K562 (cell line): ENCODE data around the gene RHBDD1. TPM values are rescaled to one million over a fixed set of nuclear protein-coding genes. Genes with fewer than 3 reads are reported as not detected.

Source experiments
- ATAC-seq: fragments of 200-7000 bp; cut with Tn5 transposase; 3 replicates; pipeline ENCODE4 v1.9.1; 2020; ENCODE audit warnings: moderate library complexity
- BruUV-seq: library from RNA; stranded (reverse); fragments of 400-500 nt; replicated peaks from 2 replicates; lab custom pipeline; 2021; lab: Mats Ljungman, UMichigan
- CTCF ChIA-PET: fragments of 300-600 bp; formaldehyde crosslinking; extraction: SDS; loops from one replicate; lab custom pipeline; 2021; ENCODE audit warnings: low intra/inter-chr PET ratio; lab: Yijun Ruan, JAX
- POLR2A ChIA-PET: fragments of 300-600, 350-650 bp; sonication (Branson Sonifier 250); formaldehyde crosslinking; extraction: SDS; loops from one replicate; lab custom pipeline; 2021; ENCODE audit warnings: antibody characterized with exemption, inconsistent platforms; lab: Yijun Ruan, JAX
- DNase-seq, 4 experiments: peaks; one replicate each; pipeline versions ENCODE4 v3.0.0 to v3.0.0-alpha.2; 2011 to 2018; ENCODE audit warnings: low spot score in 3 of 4, mixed read lengths in 3 of 4; ENCODE audit errors: extremely low read depth in 1 of 4
- FAIRE-seq: peaks from 2 replicates; lab custom pipeline; 2011; peaks lifted over from hg19 to GRCh38; lab: Jason Lieb, UNC
- H2AFZ ChIP-seq: 2 replicates; pipeline ENCODE4 v1.6.0; 2011; ENCODE audit warnings: low read depth, low read length, control low read depth, inconsistent platforms
- H3K27ac ChIP-seq: fragments of 200-600 bp; 3 replicates; pipeline ENCODE4 v1.8.0; 2011; ENCODE audit warnings: low read depth, mild to moderate bottlenecking, control low read depth, inconsistent platforms, low read length, moderate library complexity, mixed read lengths; ENCODE audit errors: extremely low read depth
- H3K27me3 ChIP-seq, 2 experiments: fragments of 300-600 bp in 1 of 2; 2 replicates in 1 of 2; 3 replicates in 1 of 2; pipeline versions ENCODE4 v1.6.0 to v1.8.0; 2011; ENCODE audit warnings: inconsistent platforms in 2 of 2, low read length in 2 of 2, mild to moderate bottlenecking in 1 of 2, mixed read lengths in 1 of 2, moderate library complexity in 1 of 2; ENCODE audit not compliant: control insufficient read depth in 2 of 2, insufficient read depth in 2 of 2
- H3K36me3 ChIP-seq: fragments of 300-600 bp; 3 replicates; pipeline ENCODE4 v1.8.0; 2011; ENCODE audit warnings: mild to moderate bottlenecking, low read length, inconsistent platforms; ENCODE audit not compliant: control insufficient read depth, insufficient read depth
- H3K4me1 ChIP-seq, 2 experiments: fragments of 200-600 bp in 1 of 2; replicated peaks in 1 of 2; 2 replicates in 1 of 2; 3 replicates in 1 of 2; pipeline versions ENCODE4 v1.5.1 to v1.8.0; 2011; ENCODE audit warnings: inconsistent platforms in 2 of 2, low read length in 2 of 2, mild to moderate bottlenecking in 1 of 2, mixed read lengths in 1 of 2, moderate library complexity in 1 of 2; ENCODE audit not compliant: control insufficient read depth in 2 of 2, insufficient read depth in 2 of 2
- H3K4me2 ChIP-seq: 2 replicates; pipeline ENCODE4 v1.6.1; 2011; ENCODE audit warnings: low read length, control low read depth, inconsistent platforms, mixed read lengths; ENCODE audit not compliant: insufficient read depth
- H3K4me3 ChIP-seq: fragments of 200-600 bp; sonication (generic), shearing (Covaris generic); 2 replicates; pipeline ENCODE4 v1.5.1; 2016; ENCODE audit warnings: control low read depth, inconsistent platforms
- H3K79me2 ChIP-seq: fragments of 200-600 bp; 3 replicates; pipeline ENCODE4 v1.8.0; 2011; ENCODE audit warnings: low read length, inconsistent platforms; ENCODE audit not compliant: control insufficient read depth, insufficient read depth
- H3K9ac ChIP-seq, 2 experiments: 2 replicates each; pipeline versions ENCODE4 v1.6.0 to v1.6.1; 2011; ENCODE audit warnings: low read depth in 2 of 2, low read length in 2 of 2, control low read depth in 1 of 2, inconsistent platforms in 1 of 2, mild to moderate bottlenecking in 1 of 2, mixed read lengths in 1 of 2; ENCODE audit not compliant: insufficient read depth in 1 of 2
- H3K9me1 ChIP-seq: one replicate; pipeline ENCODE4 v1.6.0; 2011; ENCODE audit warnings: inconsistent platforms, mild to moderate bottlenecking, low read length, moderate library complexity; ENCODE audit not compliant: control insufficient read depth, insufficient read depth
- H3K9me3 ChIP-seq: replicated peaks from 2 replicates; pipeline ENCODE4 v1.5.1; 2011; ENCODE audit warnings: low read depth, low read length, inconsistent platforms; ENCODE audit not compliant: control insufficient read depth, insufficient read depth
- H4K20me1 ChIP-seq: replicated peaks from 2 replicates; pipeline ENCODE4 v1.6.1; 2011; ENCODE audit warnings: low read length, inconsistent platforms, mixed read lengths; ENCODE audit not compliant: control insufficient read depth, insufficient read depth
- ELF4 ChIP-seq: fragments of 450-650 bp; formaldehyde crosslinking; IDR thresholded peaks from 2 replicates; pipeline ENCODE4 v1.4.0; 2022; ENCODE audit warnings: missing genetic modification characterization
- NCOA2 ChIP-seq, 2 experiments: fragments of 450-650 bp; IDR thresholded peaks; 2 replicates each; pipeline ENCODE4 v1.6.1; 2018; ENCODE audit warnings: mild to moderate bottlenecking in 2 of 2, moderate library complexity in 1 of 2; ENCODE audit not compliant: partially characterized antibody in 2 of 2
- SMARCC2 ChIP-seq: fragments of 450-650 bp; IDR thresholded peaks from 2 replicates; pipeline ENCODE4 v1.6.1; 2017; ENCODE audit warnings: antibody characterized with exemption, moderate library complexity, mild to moderate bottlenecking, low read depth
- SOX6 ChIP-seq: fragments of 450-650 bp; IDR thresholded peaks from 2 replicates; pipeline ENCODE4 v1.6.1; 2014; ENCODE audit warnings: mild to moderate bottlenecking
- ZNF282 ChIP-seq: sonication (generic); formaldehyde crosslinking; IDR thresholded peaks from 2 replicates; pipeline ENCODE4 v1.8.1; 2023; ENCODE audit warnings: missing genetic modification reagents
- ZNF316 ChIP-seq: fragments of 450-650 bp; IDR thresholded peaks from 2 replicates; pipeline ENCODE4 v1.6.1; 2016
- ZNF57 ChIP-seq: fragments of 450-650 bp; formaldehyde crosslinking; IDR thresholded peaks from 2 replicates; pipeline ENCODE4 v1.4.0; 2020; ENCODE audit warnings: mild to moderate bottlenecking, moderate library complexity
- ZNF695 ChIP-seq: fragments of 450-650 bp; formaldehyde crosslinking; IDR thresholded peaks from 2 replicates; pipeline ENCODE4 v1.4.0; 2020; ENCODE audit warnings: mild to moderate bottlenecking, moderate library complexity
- WGBS: fragments of 100-300 bp; shearing (Covaris generic); methylation state at CpG from one replicate; pipeline ENCODE4 v1.1.6; 2016; ENCODE audit warnings: low coverage, mixed read lengths; ENCODE audit not compliant: insufficient coverage; ENCODE audit errors: missing lambda C conversion rate; 5-methylcytosine and 5-hydroxymethylcytosine counted together
- in situ Hi-C: fragments of 300-500 bp; cut with MboI; formaldehyde crosslinking; loops from 4 replicates; pipeline ENCODE4 v1.15.0; 2018; ENCODE audit warnings: inconsistent platforms, mixed read lengths
- intact Hi-C: fragments of 100-400 bp; cut with micrococcal nuclease; formaldehyde crosslinking; loops from 2 replicates; pipeline ENCODE4 v1.14.2; 2022
- polyA plus RNA-seq, 8 experiments: library from polyadenylated mRNA; depleted of rRNA in 4 of 8; stranded (reverse) in 5 of 8; unstranded in 3 of 8; fragments of >200 nt; fragmentation: Nextera tagmentation in 2 of 8; fragmentation: Illumina TruSeq in 1 of 8; extraction: Ambion mirVana in 2 of 8; extraction: Trizol in 1 of 8; gene quantifications; 2 replicates each; pipeline versions ENCODE4 v1.2.1 to v1.2.3, GENCODE V29; 2011 to 2014; ENCODE audit warnings: inconsistent platforms in 1 of 8, missing spikeins in 1 of 8
- total RNA-seq, 7 experiments: library from RNA; depleted of rRNA in 6 of 7; stranded (reverse); fragments of >200 nt in 6 of 7; fragmentation: Illumina TruSeq in 2 of 7; extraction: Trizol in 2 of 7; gene quantifications; 2 replicates each; pipeline versions ENCODE4 v1.2.1 to v1.2.3, GENCODE V29; 2011 to 2021; ENCODE audit warnings: low replicate concordance in 1 of 7
- TF ChIP-seq, protein P1 (sequence below): sonication (generic); formaldehyde crosslinking; IDR thresholded peaks from 2 replicates; pipeline ENCODE4 v1.8.1; 2023; ENCODE audit warnings: mild to moderate bottlenecking, missing genetic modification reagents

Gene RHBDD1
- total and polyA plus RNA-seq, 9 of the 15 experiments (the other 6 are each of a cell fraction or from before 2014, with no cell fraction given): 4.8 to 34.8 (median 15.6) TPM

DNA sequence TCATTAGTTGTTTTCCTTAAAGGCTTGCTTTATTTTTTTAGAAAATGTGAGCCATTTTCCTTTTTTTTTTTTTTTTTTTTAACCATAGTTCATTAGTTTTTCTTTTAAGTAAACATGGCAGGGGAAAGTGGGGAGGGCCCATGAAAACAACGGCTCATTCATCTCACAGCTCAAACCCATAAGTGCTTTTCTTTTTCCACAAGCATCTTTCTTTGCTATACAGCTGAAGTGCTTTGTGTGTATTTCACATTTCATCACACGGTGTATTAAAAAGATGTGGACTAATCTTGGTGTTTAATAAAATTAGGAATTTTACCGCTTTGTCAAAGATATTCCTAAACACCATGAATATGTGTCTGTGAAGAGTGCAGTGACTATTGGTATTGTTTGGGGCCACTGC, 41.6 kb downstream of the RHBDD1 start (continued):
- TF ChIP-seq ZNF57 (CRISPR knock-in tag) (no peak), SOX6 (no peak), ZNF282 (CRISPR knock-in tag) (no peak), SMARCC2 (no peak), ELF4 (no peak)

DNA sequence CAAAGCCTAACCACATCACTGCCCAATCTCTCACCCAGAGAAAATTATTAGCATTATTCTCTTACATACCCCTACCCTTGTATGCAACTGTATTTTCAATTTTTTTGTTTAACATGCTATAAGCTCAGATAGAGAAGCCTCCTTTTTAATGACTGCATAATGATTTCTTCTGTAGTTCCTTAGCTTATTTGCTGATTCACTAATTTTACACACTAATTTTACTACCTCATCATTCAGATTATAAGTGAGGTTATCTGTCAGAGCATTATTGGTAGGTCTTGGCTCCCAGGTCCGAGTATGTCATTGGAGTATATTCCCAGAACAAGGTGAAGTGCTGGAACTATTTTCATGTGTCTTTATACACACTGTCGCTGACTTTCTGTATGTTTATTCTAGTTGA, 45.4 kb downstream of the RHBDD1 start:
- no TSS peak for BruUV-seq
- Histone ChIP-seq H3K4me1 (no peaks in the 10 kb centered on the region; a peak in 1 of 5 replicates), H2AFZ (no peak overlapping the region), H3K9me3 (no peaks in the 10 kb centered on the region), H3K9ac (no peak overlapping the region), H3K27ac (no peak overlapping the region), H3K4me3 (no peak overlapping the region), H3K79me2 (no peaks in the 10 kb centered on the region), H3K4me2 (no peak overlapping the region), H4K20me1 (no peaks in the 10 kb centered on the region), H3K27me3 (no peaks in the 10 kb centered on the region), H3K36me3 (peaks cover 2% of the 10 kb centered on the region; the same call in 1 of the 3 replicates), H3K9me1 (no peaks in the 10 kb centered on the region)
- 48% methylated on average over 2 of the region's 2 CpGs for WGBS
- in situ Hi-C loops: no loop called here
- no peak for DNase-seq
- no peak for TF ChIP-seq NCOA2 (IDR thresholded peaks at IDR 0.05; ENCODE audit: partially characterized antibody in 2 of 2)
- TF ChIP-seq, protein P1, sequence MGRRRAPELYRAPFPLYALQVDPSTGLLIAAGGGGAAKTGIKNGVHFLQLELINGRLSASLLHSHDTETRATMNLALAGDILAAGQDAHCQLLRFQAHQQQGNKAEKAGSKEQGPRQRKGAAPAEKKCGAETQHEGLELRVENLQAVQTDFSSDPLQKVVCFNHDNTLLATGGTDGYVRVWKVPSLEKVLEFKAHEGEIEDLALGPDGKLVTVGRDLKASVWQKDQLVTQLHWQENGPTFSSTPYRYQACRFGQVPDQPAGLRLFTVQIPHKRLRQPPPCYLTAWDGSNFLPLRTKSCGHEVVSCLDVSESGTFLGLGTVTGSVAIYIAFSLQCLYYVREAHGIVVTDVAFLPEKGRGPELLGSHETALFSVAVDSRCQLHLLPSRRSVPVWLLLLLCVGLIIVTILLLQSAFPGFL (CRISPR knock-in tag): no peak
- no peak for TF ChIP-seq ZNF695 (CRISPR knock-in tag)
- TF ChIP-seq ZNF316: peak; percentile 58
- intact Hi-C loops: no loop called here
- POLR2A ChIA-PET: no interaction called here
- CTCF ChIA-PET: no interaction called here
- no peak for ATAC-seq
- FAIRE-seq: no peak
